BLaER1 (cell line): ENCODE results near the gene ADSS1.
A peak's percentile ranks its signal among the peaks of the same experiment; 100 is the strongest.

Experiments
- H3K27ac ChIP-seq: shearing (Covaris generic); formaldehyde crosslinking; 2 replicates; pipeline ENCODE4 v1.8.1; 2022
- H3K27me3 ChIP-seq: shearing (Covaris generic); formaldehyde crosslinking; 2 replicates; pipeline ENCODE4 v1.8.1; 2022
- H3K36me3 ChIP-seq: shearing (Covaris generic); formaldehyde crosslinking; 2 replicates; pipeline ENCODE4 v1.8.1; 2022
- H3K4me1 ChIP-seq: shearing (Covaris generic); formaldehyde crosslinking; 2 replicates; pipeline ENCODE4 v1.8.1; 2022
- H3K4me2 ChIP-seq: shearing (Covaris generic); formaldehyde crosslinking; 2 replicates; pipeline ENCODE4 v1.8.1; 2022
- H3K4me3 ChIP-seq: shearing (Covaris generic); formaldehyde crosslinking; 2 replicates; pipeline ENCODE4 v1.8.1; 2022
- H3K9ac ChIP-seq: shearing (Covaris generic); formaldehyde crosslinking; 2 replicates; pipeline ENCODE4 v1.8.1; 2022
- H3K9me3 ChIP-seq: shearing (Covaris generic); formaldehyde crosslinking; 2 replicates; pipeline ENCODE4 v1.8.1; 2022
- H4K20me1 ChIP-seq: shearing (Covaris generic); formaldehyde crosslinking; 2 replicates; pipeline ENCODE4 v1.8.1; 2022
- Cebpa-rat ChIP-seq: shearing (Covaris generic); IDR thresholded peaks from 2 replicates; pipeline ENCODE4 v1.8.1; 2022

Gene ADSS1

GRCh38 chr14:104698688-104699425, 25.2 kb upstream of the ADSS1 start:
- Histone ChIP-seq H3K4me1 (peaks cover 82% of the 10 kb centered on the region), H3K27ac (peak overlapping the region; percentile 97; the same call in 1 of the 2 replicates), H4K20me1 (peaks cover 100% of the 10 kb centered on the region), H3K27me3 (no peaks in the 10 kb centered on the region), H3K4me3 (no peak overlapping the region), H3K9me3 (no peaks in the 10 kb centered on the region), H3K4me2 (peak overlapping the region; percentile 40; the same call in 1 of the 2 replicates), H3K9ac (peak overlapping the region; percentile 45; the same call in 1 of the 2 replicates), H3K36me3 (peaks cover 91% of the 10 kb centered on the region)
- no peak for TF ChIP-seq Cebpa-rat

DNA sequence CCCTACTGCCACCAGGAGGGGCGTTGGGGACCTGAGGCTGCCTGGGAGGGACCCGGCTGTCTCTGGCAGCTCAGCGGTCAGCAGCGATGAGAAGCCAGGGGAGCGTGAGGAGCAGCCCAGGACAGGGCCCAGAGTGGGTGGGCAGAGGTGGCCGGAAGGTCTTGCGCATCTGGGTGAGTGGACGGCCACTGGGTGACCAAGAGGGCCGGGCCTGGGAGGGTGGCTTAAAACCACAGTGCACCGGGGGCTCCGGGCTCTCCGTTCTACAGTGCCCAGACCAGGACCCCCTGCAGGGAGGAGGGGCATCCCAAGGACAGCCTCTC, 24.6 kb upstream of the ADSS1 start:
- H3K4me3 ChIP-seq, result no peak overlapping the region
- H3K4me2 ChIP-seq, result peak overlapping the region; percentile 40
- TF ChIP-seq Cebpa-rat, result no peak
- no peaks in the 10 kb centered on the region for H3K27me3 ChIP-seq
- H4K20me1 ChIP-seq, result peaks cover 96% of the 10 kb centered on the region
- peaks cover 77% of the 10 kb centered on the region for H3K4me1 ChIP-seq
- peak overlapping the region; percentile 97; the same call in 1 of the 2 replicates for H3K27ac ChIP-seq
- peaks cover 91% of the 10 kb centered on the region for H3K36me3 ChIP-seq
- H3K9ac ChIP-seq, result peak overlapping the region; percentile 45; the same call in 1 of the 2 replicates
- H3K9me3 ChIP-seq, result no peaks in the 10 kb centered on the region

- TF ChIP-seq Cebpa-rat, result no peak
- peaks cover 98% of the 10 kb centered on the region for H3K36me3 ChIP-seq
- no peaks in the 10 kb centered on the region for H3K9me3 ChIP-seq
- no peak overlapping the region for H3K4me3 ChIP-seq
- H3K4me1 ChIP-seq, result peaks cover 72% of the 10 kb centered on the region
- peak overlapping the region; percentile 97 for H3K27ac ChIP-seq
- H3K4me2 ChIP-seq, result peak overlapping the region; percentile 40
- H3K9ac ChIP-seq, result peak overlapping the region; percentile 45
- peaks cover 92% of the 10 kb centered on the region for H4K20me1 ChIP-seq
- no peaks in the 10 kb centered on the region for H3K27me3 ChIP-seq
These were observed 23.8 kb upstream of the ADSS1 start for GRCh38 chr14:104700225-104700651.

GRCh38 chr14:104700747-104701217, 23.2 kb upstream of the ADSS1 start:
- no peaks in the 10 kb centered on the region for H3K9me3 ChIP-seq
- H3K4me3 ChIP-seq, result no peak overlapping the region
- H3K4me2 ChIP-seq, result peak overlapping the region; percentile 40
- no peak for TF ChIP-seq Cebpa-rat
- H3K9ac ChIP-seq, result 0 out of 2 replicates have a peak overlapping the region, but pooled peaks have one; percentile 45
- H4K20me1 ChIP-seq, result peaks cover 92% of the 10 kb centered on the region
- H3K36me3 ChIP-seq, result peaks cover 100% of the 10 kb centered on the region
- H3K27ac ChIP-seq, result peak overlapping the region; percentile 97
- peaks cover 72% of the 10 kb centered on the region for H3K4me1 ChIP-seq
- no peaks in the 10 kb centered on the region for H3K27me3 ChIP-seq

- H3K9me3 ChIP-seq, result no peaks in the 10 kb centered on the region
- H3K36me3 ChIP-seq, result peaks cover 100% of the 10 kb centered on the region
- peak overlapping the region; percentile 7; the same call in 1 of the 2 replicates for H3K9ac ChIP-seq
- no peak overlapping the region for H3K4me3 ChIP-seq
- peaks cover 92% of the 10 kb centered on the region for H4K20me1 ChIP-seq
- no peak for TF ChIP-seq Cebpa-rat
- H3K4me1 ChIP-seq, result peaks cover 72% of the 10 kb centered on the region
- no peaks in the 10 kb centered on the region for H3K27me3 ChIP-seq
- peak overlapping the region; percentile 97; the same call in 1 of the 2 replicates for H3K27ac ChIP-seq
- H3K4me2 ChIP-seq, result peak overlapping the region; percentile 40
These were observed 22.5 kb upstream of the ADSS1 start for GRCh38 chr14:104701383-104702076.

DNA sequence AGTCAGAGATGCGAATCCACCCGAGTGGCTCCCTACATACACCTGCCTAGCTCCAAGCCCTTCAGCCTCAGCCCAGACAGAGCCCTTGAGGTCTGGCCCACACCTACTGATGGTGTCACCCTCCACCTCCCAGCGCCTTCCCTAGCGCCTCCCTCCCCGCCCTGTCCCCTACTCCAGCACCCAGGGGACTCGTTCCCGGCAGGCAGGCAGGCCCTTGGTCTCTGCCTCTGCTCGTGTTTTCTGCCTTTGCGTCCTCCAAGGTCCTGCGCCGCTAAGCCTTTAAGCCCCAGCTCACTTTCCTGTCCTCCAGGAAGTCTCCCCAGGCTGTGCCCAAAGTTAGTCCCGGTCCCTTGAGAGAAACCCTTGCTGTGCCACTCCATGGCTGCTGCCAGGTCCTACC, 21.9 kb upstream of the ADSS1 start:
- peaks cover 72% of the 10 kb centered on the region for H3K4me1 ChIP-seq
- no peaks in the 10 kb centered on the region for H3K9me3 ChIP-seq
- no peak overlapping the region for H3K9ac ChIP-seq
- TF ChIP-seq Cebpa-rat, result no peak
- peaks cover 94% of the 10 kb centered on the region for H3K36me3 ChIP-seq
- no peaks in the 10 kb centered on the region for H3K27me3 ChIP-seq
- H3K27ac ChIP-seq, result no peak overlapping the region
- H3K4me2 ChIP-seq, result 0 out of 2 replicates have a peak overlapping the region, but pooled peaks have one; percentile 40
- no peak overlapping the region for H3K4me3 ChIP-seq
- H4K20me1 ChIP-seq, result peaks cover 92% of the 10 kb centered on the region

- peaks cover 86% of the 10 kb centered on the region for H4K20me1 ChIP-seq
- no peak overlapping the region for H3K9ac ChIP-seq
- H3K27me3 ChIP-seq, result no peaks in the 10 kb centered on the region
- H3K9me3 ChIP-seq, result no peaks in the 10 kb centered on the region
- no peak overlapping the region for H3K4me3 ChIP-seq
- H3K36me3 ChIP-seq, result peaks cover 89% of the 10 kb centered on the region
- H3K4me1 ChIP-seq, result peaks cover 68% of the 10 kb centered on the region
- no peak for TF ChIP-seq Cebpa-rat
- no peak overlapping the region for H3K4me2 ChIP-seq
- no peak overlapping the region for H3K27ac ChIP-seq
These were observed 21.4 kb upstream of the ADSS1 start for GRCh38 chr14:104702673-104703072.

GRCh38 chr14:104703269-104703668, 20.8 kb upstream of the ADSS1 start:
- Histone ChIP-seq H3K9me3 (no peaks in the 10 kb centered on the region), H3K9ac (no peak overlapping the region), H3K36me3 (peaks cover 83% of the 10 kb centered on the region), H3K27me3 (no peaks in the 10 kb centered on the region), H3K4me1 (peaks cover 68% of the 10 kb centered on the region), H3K4me3 (no peak overlapping the region), H3K4me2 (no peak overlapping the region), H3K27ac (no peak overlapping the region), H4K20me1 (peaks cover 85% of the 10 kb centered on the region)
- TF ChIP-seq Cebpa-rat, result no peak

DNA sequence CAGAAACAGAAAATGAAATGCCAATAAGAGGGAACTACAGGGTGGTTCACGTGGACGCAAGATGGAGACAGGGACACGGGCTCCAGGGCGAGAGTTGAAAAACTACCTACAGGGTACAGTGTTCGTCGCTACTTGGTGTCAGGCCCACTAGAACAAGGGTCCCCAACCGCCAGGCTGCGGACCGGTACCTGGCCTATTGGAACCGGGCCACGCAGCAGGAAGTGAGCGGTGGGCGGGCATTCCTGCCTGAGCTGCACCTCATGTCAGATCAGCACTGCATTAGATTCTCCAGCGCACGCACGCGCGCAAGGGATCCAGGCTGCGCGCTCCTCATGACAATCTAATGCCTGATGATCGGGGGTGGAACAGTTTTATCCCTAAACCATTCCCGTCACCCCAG, 19.8 kb upstream of the ADSS1 start:
- no peak overlapping the region for H3K27ac ChIP-seq
- no peak overlapping the region for H3K4me3 ChIP-seq
- H4K20me1 ChIP-seq, result peaks cover 77% of the 10 kb centered on the region
- no peaks in the 10 kb centered on the region for H3K27me3 ChIP-seq
- H3K9ac ChIP-seq, result no peak overlapping the region
- no peak overlapping the region for H3K4me2 ChIP-seq
- H3K4me1 ChIP-seq, result peaks cover 68% of the 10 kb centered on the region
- H3K36me3 ChIP-seq, result peaks cover 78% of the 10 kb centered on the region
- H3K9me3 ChIP-seq, result no peaks in the 10 kb centered on the region
- TF ChIP-seq Cebpa-rat, result no peak
